Gastrocnemius medialis (tissue), 4 donors: ENCODE results near the gene AKIRIN2.

Experiments used
- CTCF ChIP-seq, 5 experiments: fragments of 450-650 bp in 3 of 5; fragments of 200-600 bp in 2 of 5; sonication (generic) in 2 of 5; IDR thresholded peaks in 4 of 5; conservative IDR thresholded peaks in 1 of 5; 1 replicate in 4 of 5; 2 replicates in 1 of 5; pipeline ENCODE4 v1.5.1; 2016 to 2019; ENCODE audit warnings: antibody characterized with exemption in 5 of 5, mild to moderate bottlenecking in 3 of 5, moderate library complexity in 3 of 5
- POLR2A ChIP-seq, 2 donors: fragments of 450-650 bp; IDR thresholded peaks; one replicate each; pipeline ENCODE4 v1.6.1; 2017; ENCODE audit warnings: antibody characterized with exemption in 2 of 2, mild to moderate bottlenecking in 2 of 2, moderate library complexity in 2 of 2

- TF ChIP-seq CTCF (IDR thresholded peaks at IDR 0.05 in 4 of 5, conservative IDR thresholded peaks at IDR 0.05 in 1 of 5) = no peak
- TF ChIP-seq POLR2A (IDR thresholded peaks at IDR 0.05) = no peak
These were observed 39.1 kb upstream of the AKIRIN2 start for GRCh38 chr6:87741001-87741650.
